GM21529 (cell line): ENCODE results near the gene OR5B12.
"Not testable (repeated sequence)": the region's sequence is repeated elsewhere in the genome, so short reads cannot be mapped to it uniquely, and the experiment has no call there.

Experiments used
- ATAC-seq: cut with Tn5 transposase; IDR thresholded peaks from one replicate; pipeline ENCODE4 v1.9.1; 2021; ENCODE audit not compliant: unreplicated experiment

Gene OR5B12

GRCh38 chr11:58442136-58442535 lies at the start of gene OR5B12:
OR5B12 (minus strand) TSS chr11:58442236; CDS start chr11:58440151, 2,085 bp downstream.
- no peak for ATAC-seq

GRCh38 chr11:58490827-58491226 lies 48.8 kb upstream of the OR5B12 start:
- ATAC-seq = no peak

- no peak for ATAC-seq
Measured at GRCh38 chr11:58487170-58487569, 45.1 kb upstream of the OR5B12 start.

- no peak for ATAC-seq
Measured at GRCh38 chr11:58485961-58486360, 43.9 kb upstream of the OR5B12 start.

GRCh38 chr11:58471892-58472291 lies 29.9 kb upstream of the OR5B12 start:
- no peak for ATAC-seq

GRCh38 chr11:58466293-58466692 lies 24.3 kb upstream of the OR5B12 start:
- ATAC-seq = no peak

GRCh38 chr11:58465690-58466089 lies 23.7 kb upstream of the OR5B12 start:
- ATAC-seq = no peak

GRCh38 chr11:58451585-58451984 lies 9.5 kb upstream of the OR5B12 start:
- ATAC-seq = no peak

- ATAC-seq = no peak
Measured at GRCh38 chr11:58446294-58446693, 4.3 kb upstream of the OR5B12 start.

GRCh38 chr11:58444300-58444699 lies 2.3 kb upstream of the OR5B12 start:
- ATAC-seq = no peak

GRCh38 chr11:58438486-58438885 lies 3.5 kb downstream of the OR5B12 start:
- ATAC-seq = no peak

- no peak for ATAC-seq
Measured at GRCh38 chr11:58434217-58434616, 7.8 kb downstream of the OR5B12 start.

GRCh38 chr11:58433638-58434203 lies 8.3 kb downstream of the OR5B12 start:
- no peak for ATAC-seq

GRCh38 chr11:58429273-58429672 lies 12.8 kb downstream of the OR5B12 start:
- no peak for ATAC-seq

- ATAC-seq = no peak
Measured at GRCh38 chr11:58428021-58428420, 14.0 kb downstream of the OR5B12 start, which contains the start of gene OR5B2. OR5B2 (minus strand) TSS chr11:58428121; CDS start chr11:58423261, 4,860 bp downstream.

- ATAC-seq = no peak
Measured at GRCh38 chr11:58406774-58407173, 35.3 kb downstream of the OR5B12 start, which contains the start of gene OR5B3. OR5B3 (minus strand) TSS chr11:58406874; CDS start chr11:58403409, 3,465 bp downstream.

GRCh38 chr11:58399622-58400021 lies 42.4 kb downstream of the OR5B12 start:
- ATAC-seq = not testable (repeated sequence)

GRCh38 chr11:58395581-58395980 lies 46.5 kb downstream of the OR5B12 start:
- ATAC-seq = no peak

- ATAC-seq = no peak
Measured at GRCh38 chr11:58394195-58394594, 47.8 kb downstream of the OR5B12 start.

GRCh38 chr11:58392746-58393145 lies 49.3 kb downstream of the OR5B12 start:
- ATAC-seq = no peak

GRCh38 chr11:58391879-58392278 lies 50.2 kb downstream of the OR5B12 start:
- no peak for ATAC-seq

- no peak for ATAC-seq
Measured at GRCh38 chr11:58390551-58391063, 51.4 kb downstream of the OR5B12 start.
